SK-N-SH (cell line): ENCODE results near the gene TNNC1. TPM values are rescaled to one million over a fixed set of nuclear protein-coding genes. Genes with fewer than 3 reads are reported as not detected.

ENCODE experiments used
- CTCF ChIA-PET: fragments of 300-600, 350-600 bp; formaldehyde crosslinking; extraction: SDS; loops from one replicate; lab custom pipeline; 2021; lab: Yijun Ruan, JAX
- POLR2A ChIA-PET: fragments of 350-600 bp; sonication (Branson Sonifier 250); formaldehyde crosslinking; extraction: SDS; loops from one replicate; lab custom pipeline; 2020; ENCODE audit warnings: antibody characterized with exemption, inconsistent platforms; lab: Yijun Ruan, JAX
- DNase-seq: peaks from one replicate; pipeline ENCODE4 v3.0.0; 2012
- H2AFZ ChIP-seq: fragments of 200-600 bp; sonication (generic); 2 replicates; pipeline ENCODE4 v1.8.1; 2016; ENCODE audit warnings: antibody characterized with exemption, mild to moderate bottlenecking, low read depth
- H3F3A ChIP-seq: fragments of 200-600 bp; sonication (generic); replicated peaks from 2 replicates; pipeline ENCODE3; 2016; ENCODE audit warnings: antibody characterized with exemption, mild to moderate bottlenecking; ENCODE audit not compliant: insufficient read depth
- H3K27ac ChIP-seq, 2 experiments: fragments of 200-500 bp in 1 of 2; fragments of 200-600 bp in 1 of 2; sonication (Bioruptor generic) in 1 of 2; sonication (generic), shearing (Covaris generic) in 1 of 2; 2 replicates each; pipeline versions ENCODE4 v1.5.1 to v1.6.1; 2014 to 2016; ENCODE audit warnings: low read depth in 2 of 2, inconsistent platforms in 1 of 2, low read length in 1 of 2, mild to moderate bottlenecking in 1 of 2, mixed read lengths in 1 of 2
- H3K27me3 ChIP-seq: fragments of 200-600 bp; sonication (generic), shearing (Covaris generic); 2 replicates; pipeline ENCODE4 v1.6.1; 2016; ENCODE audit warnings: mixed run types; ENCODE audit not compliant: insufficient read depth
- H3K36me3 ChIP-seq, 2 experiments: fragments of 200-500 bp in 1 of 2; fragments of 200-600 bp in 1 of 2; sonication (Bioruptor generic) in 1 of 2; sonication (generic) in 1 of 2; replicated peaks in 1 of 2; 2 replicates each; pipeline versions ENCODE3 to v1.5.1; 2014 to 2016; ENCODE audit warnings: low read length in 1 of 2, mild to moderate bottlenecking in 1 of 2; ENCODE audit not compliant: insufficient read depth in 2 of 2, control insufficient read depth in 1 of 2
- H3K4me1 ChIP-seq, 2 experiments: fragments of 200-500 bp in 1 of 2; fragments of 200-600 bp in 1 of 2; sonication (Bioruptor generic) in 1 of 2; sonication (generic), shearing (Covaris generic) in 1 of 2; 2 replicates each; pipeline versions ENCODE4 v1.5.1 to v1.6.1; 2014 to 2016; ENCODE audit warnings: low read depth in 1 of 2, low read length in 1 of 2, mixed run types in 1 of 2; ENCODE audit not compliant: insufficient read depth in 2 of 2, control insufficient read depth in 1 of 2
- H3K4me2 ChIP-seq: fragments of 200-600 bp; sonication (generic), shearing (Covaris generic); 2 replicates; pipeline ENCODE4 v1.6.1; 2017; ENCODE audit warnings: mixed run types
- H3K4me3 ChIP-seq, 2 experiments: fragments of 200-500 bp in 1 of 2; fragments of 200-600 bp in 1 of 2; sonication (Bioruptor generic) in 1 of 2; sonication (generic), shearing (Covaris generic) in 1 of 2; 2 replicates each; pipeline versions ENCODE4 v1.5.1 to v1.8.1; 2014 to 2016; ENCODE audit warnings: low read depth in 2 of 2, inconsistent platforms in 1 of 2, low read length in 1 of 2, mild to moderate bottlenecking in 1 of 2, mixed read lengths in 1 of 2, moderate library complexity in 1 of 2
- H3K79me2 ChIP-seq: fragments of 200-600 bp; sonication (generic); 2 replicates; pipeline ENCODE4 v1.8.1; 2017; ENCODE audit warnings: mild to moderate bottlenecking; ENCODE audit not compliant: insufficient read depth
- H3K9ac ChIP-seq: fragments of 200-600 bp; sonication (generic); 2 replicates; pipeline ENCODE4 v1.6.1; 2017; ENCODE audit warnings: mixed run types
- H3K9me2 ChIP-seq: fragments of 200-600 bp; sonication (generic); 2 replicates; pipeline ENCODE4 v1.6.1; 2017; ENCODE audit warnings: mixed run types
- H3K9me3 ChIP-seq: fragments of 200-600 bp; sonication (generic); 2 replicates; pipeline ENCODE4 v1.6.1; 2017; ENCODE audit warnings: mixed run types, mild to moderate bottlenecking, moderate library complexity
- H4K20me1 ChIP-seq: fragments of 200-600 bp; sonication (generic); 2 replicates; pipeline ENCODE4 v1.6.1; 2017; ENCODE audit warnings: mild to moderate bottlenecking, mixed run types; ENCODE audit not compliant: insufficient read depth
- CHD2 ChIP-seq: fragments of 150-350 bp; IDR thresholded peaks from 2 replicates; pipeline ENCODE4 v1.6.1; 2018; ENCODE audit warnings: low read length; ENCODE audit not compliant: partially characterized antibody
- FOSL2 ChIP-seq: IDR thresholded peaks from 2 replicates; pipeline ENCODE4 v1.4.0; 2012; ENCODE audit warnings: low read depth, mild to moderate bottlenecking, moderate library complexity, borderline replicate concordance
- NFIC ChIP-seq: IDR thresholded peaks from 2 replicates; pipeline ENCODE4 v1.4.0; 2012; ENCODE audit warnings: borderline replicate concordance
- NRF1 ChIP-seq: IDR thresholded peaks from 2 replicates; pipeline ENCODE4 v1.6.1; 2012; ENCODE audit warnings: low read depth, mild to moderate bottlenecking, low read length
- TCF12 ChIP-seq: IDR thresholded peaks from 2 replicates; pipeline ENCODE4 v1.4.0; 2012
- WGBS: methylation state at CpG from one replicate; pipeline ENCODE4 v1.1.6; 2017; ENCODE audit warnings: low lambda C conversion rate; 5-methylcytosine and 5-hydroxymethylcytosine counted together
- polyA plus RNA-seq, 3 experiments: library from polyadenylated mRNA; depleted of rRNA; stranded (reverse); fragments of >200 nt; gene quantifications; 2 replicates each; pipeline ENCODE4 v1.2.3, GENCODE V29; 2012
- TF ChIP-seq, protein P1 (sequence below): IDR thresholded peaks from 2 replicates; pipeline ENCODE4 v1.4.0; 2012; ENCODE audit warnings: low read depth, borderline replicate concordance
- TF ChIP-seq, protein P2 (sequence below): IDR thresholded peaks from 2 replicates; pipeline ENCODE4 v1.4.0; 2012; ENCODE audit warnings: low read depth

The TNNC1 gene
- polyA plus RNA-seq, 1 of the 3 experiments (the other 2 are of a cell fraction): 2.6 TPM

DNA sequence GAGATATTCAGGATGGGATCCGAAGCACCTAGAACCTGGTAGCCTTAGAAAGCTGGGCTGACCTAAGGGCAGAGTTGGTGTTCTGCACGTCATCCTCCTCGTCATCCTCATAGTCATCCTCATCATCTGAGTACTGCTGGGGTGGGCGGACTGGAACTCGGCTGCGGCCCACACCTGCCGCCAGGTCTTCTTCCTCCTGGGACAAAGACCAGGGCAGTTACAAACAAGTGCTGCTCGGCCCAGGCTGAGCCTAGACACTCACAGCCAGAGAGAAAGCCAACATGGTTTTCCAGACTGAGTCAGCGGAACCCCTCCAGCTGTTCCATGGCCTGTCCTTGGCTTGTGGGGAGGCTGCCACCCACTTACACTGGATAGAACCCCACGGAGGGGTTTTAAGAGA lies 49.5 kb downstream of the TNNC1 start:
- 94% methylated on average over 5 of the region's 10 CpGs for WGBS
- H3K9me2 ChIP-seq: no peaks in the 10 kb centered on the region
- H3K27me3 ChIP-seq: no peaks in the 10 kb centered on the region
- ChIA-PET CTCF (interaction anchor here (1.3 kb wide), 1 partner anchor 32 kb away, joined by 3 read pairs; no protein-coding TSS in a partner anchor), POLR2A (no interaction called here)
- no peaks in the 10 kb centered on the region for H3K9me3 ChIP-seq
- peaks cover 0 to 17% of the 10 kb centered on the region in 2 experiments; a peak in 2 of 4 replicates for H3K4me1 ChIP-seq
- H3K79me2 ChIP-seq: peaks cover 23% of the 10 kb centered on the region
- H2AFZ ChIP-seq: no peak overlapping the region
- H3K27ac ChIP-seq: no peak overlapping the region
- H4K20me1 ChIP-seq: no peaks in the 10 kb centered on the region
- peaks cover 32 to 80% of the 10 kb centered on the region in 2 experiments for H3K36me3 ChIP-seq
- no peak for DNase-seq
- no peak overlapping the region for H3K4me3 ChIP-seq
- no peak overlapping the region for H3K4me2 ChIP-seq
- no peak overlapping the region for H3K9ac ChIP-seq
- H3F3A ChIP-seq: no peaks in the 10 kb centered on the region
- TF ChIP-seq TCF12: no peak
- no peak for TF ChIP-seq NRF1

DNA sequence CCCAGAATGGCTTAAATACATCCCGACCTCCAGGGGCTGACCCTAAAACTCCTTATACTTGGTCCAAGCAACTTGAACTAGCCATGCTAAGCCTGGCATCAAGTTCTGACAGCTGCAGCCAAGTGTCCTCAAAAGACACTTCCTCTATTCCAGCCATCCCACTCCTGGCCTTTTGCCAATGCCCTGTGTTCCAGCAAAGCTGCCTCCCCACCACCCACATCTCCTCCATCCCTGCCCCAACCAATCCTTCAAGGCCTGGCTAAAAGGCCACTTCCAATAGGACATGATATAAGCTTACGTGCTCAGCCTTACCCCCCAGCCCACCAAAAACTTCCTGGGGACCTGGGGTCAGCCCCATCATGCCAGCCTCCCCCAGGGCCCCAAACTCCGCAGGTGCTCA lies 49.9 kb downstream of the TNNC1 start:
- Histone ChIP-seq H3F3A (no peaks in the 10 kb centered on the region), H3K27me3 (no peaks in the 10 kb centered on the region), H3K79me2 (peaks cover 18% of the 10 kb centered on the region), H3K36me3 (peaks cover 32 to 80% of the 10 kb centered on the region in 2 experiments), H3K9me3 (no peaks in the 10 kb centered on the region), H3K4me1 (peaks cover 0 to 12% of the 10 kb centered on the region in 2 experiments; a peak in 2 of 4 replicates), H3K9me2 (no peaks in the 10 kb centered on the region), H4K20me1 (no peaks in the 10 kb centered on the region), H3K4me2 (no peak overlapping the region), H3K27ac (no peak overlapping the region), H2AFZ (no peak overlapping the region), H3K9ac (no peak overlapping the region), H3K4me3 (no peak overlapping the region)
- ChIA-PET POLR2A (no interaction called here), CTCF (no interaction called here)
- DNase-seq: no peak
- WGBS: 95% methylated on average over 2 of the region's 3 CpGs
- TF ChIP-seq, protein P1, sequence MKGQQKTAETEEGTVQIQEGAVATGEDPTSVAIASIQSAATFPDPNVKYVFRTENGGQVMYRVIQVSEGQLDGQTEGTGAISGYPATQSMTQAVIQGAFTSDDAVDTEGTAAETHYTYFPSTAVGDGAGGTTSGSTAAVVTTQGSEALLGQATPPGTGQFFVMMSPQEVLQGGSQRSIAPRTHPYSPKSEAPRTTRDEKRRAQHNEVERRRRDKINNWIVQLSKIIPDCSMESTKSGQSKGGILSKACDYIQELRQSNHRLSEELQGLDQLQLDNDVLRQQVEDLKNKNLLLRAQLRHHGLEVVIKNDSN: no peak
- TF ChIP-seq CHD2 (no peak), NFIC (no peak), FOSL2 (no peak)
- TF ChIP-seq, all 33 proteins: peak for 0

DNA sequence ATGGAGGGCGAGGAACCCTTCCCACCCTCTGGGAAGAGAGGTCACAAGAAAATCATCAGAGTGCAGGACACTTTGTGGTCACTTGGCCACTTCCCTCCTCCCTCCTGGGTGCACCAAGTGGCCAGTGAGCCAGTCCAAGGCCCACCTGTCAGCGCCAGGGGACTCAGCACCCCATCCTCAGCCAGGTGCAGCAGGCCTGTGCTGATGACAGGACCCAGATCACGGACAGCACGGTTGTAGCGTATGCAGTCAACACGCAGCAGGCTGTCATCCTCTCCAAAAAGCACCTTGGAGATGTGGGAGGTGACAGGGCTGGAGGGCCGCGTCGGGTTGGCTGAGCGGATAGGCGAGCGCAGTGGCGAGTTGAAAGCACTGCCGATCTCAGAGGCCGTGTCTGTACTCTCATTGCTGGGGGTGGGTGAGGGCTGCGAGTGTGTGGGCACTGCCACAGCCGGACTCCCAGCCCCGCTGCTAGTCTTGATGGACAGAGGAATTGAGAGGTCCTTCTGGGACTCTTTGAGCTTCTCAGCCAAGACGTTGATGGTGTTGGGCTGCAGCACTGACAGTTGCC lies 50.5 kb downstream of the TNNC1 start:
- H4K20me1 ChIP-seq: no peaks in the 10 kb centered on the region
- no peak for TF ChIP-seq NRF1
- TF ChIP-seq, protein P2, sequence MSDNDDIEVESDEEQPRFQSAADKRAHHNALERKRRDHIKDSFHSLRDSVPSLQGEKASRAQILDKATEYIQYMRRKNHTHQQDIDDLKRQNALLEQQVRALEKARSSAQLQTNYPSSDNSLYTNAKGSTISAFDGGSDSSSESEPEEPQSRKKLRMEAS: no peak
- TF ChIP-seq, protein P1: no peak
- TF ChIP-seq, all 33 proteins: peak for 0
- Histone ChIP-seq H3K4me1 (peaks cover 0 to 6% of the 10 kb centered on the region in 2 experiments; a peak in 1 of 4 replicates), H3F3A (no peaks in the 10 kb centered on the region), H3K36me3 (peaks cover 32 to 77% of the 10 kb centered on the region in 2 experiments), H2AFZ (no peak overlapping the region), H3K9ac (no peak overlapping the region), H3K9me3 (no peaks in the 10 kb centered on the region), H3K9me2 (no peaks in the 10 kb centered on the region), H3K27me3 (no peaks in the 10 kb centered on the region), H3K79me2 (peaks cover 12% of the 10 kb centered on the region; the same call in 1 of the 2 replicates), H3K27ac (no peak overlapping the region), H3K4me2 (no peak overlapping the region), H3K4me3 (no peak overlapping the region)
- WGBS: 95% methylated on average over 15 of the region's 19 CpGs
- no peak for DNase-seq
- CTCF ChIA-PET: no interaction called here
- POLR2A ChIA-PET: no interaction called here
